Measurements from ENCODE around the gene UXS1. TPM values are rescaled to one million over a fixed set of nuclear protein-coding genes. Genes with fewer than 3 reads are reported as not detected.

Gene UXS1
- total RNA-seq, 2 experiments from 2014 or later: 20.5 to 21.9 TPM

- no peaks in the 10 kb centered on the region for H3K9me3 ChIP-seq (ENCODE audit: low read length)
- intact Hi-C loops (cut with micrococcal nuclease; ENCODE audit: unreplicated experiment): no loop called here
- ChIA-PET POLR2A (no interaction called here), CTCF (ENCODE audit: unreplicated experiment) (no interaction called here)
- no peak for DNase-seq (ENCODE audit: low spot score)
- TF ChIP-seq CTCF (conservative IDR thresholded peaks at IDR 0.05; ENCODE audit: low read length): no peak
- TF ChIP-seq EZH2phosphoT487 (IDR thresholded peaks at IDR 0.05; ENCODE audit: borderline replicate concordance, low read depth, low read length): no peak
- no peaks in the 10 kb centered on the region; the same call in 1 of the 2 replicates for H3K36me3 ChIP-seq (ENCODE audit: insufficient read depth, low read length)
- no peak overlapping the region for H3K4me2 ChIP-seq (ENCODE audit: low read length)
- no peaks in the 10 kb centered on the region for H3K9me2 ChIP-seq (ENCODE audit: insufficient read depth, low read length)
- no peaks in the 10 kb centered on the region for H4K20me1 ChIP-seq (ENCODE audit: insufficient read depth, low read length)
- BruUV-seq (replicated peaks): no TSS peak
- H3K79me2 ChIP-seq (ENCODE audit: insufficient read depth, low read depth, low read length): no peaks in the 10 kb centered on the region
- H2AFZ ChIP-seq (ENCODE audit: low read length): no peak overlapping the region
- H3K27ac ChIP-seq (ENCODE audit: low read depth, low read length, poor library complexity, severe bottlenecking): no peak overlapping the region
- H3K4me1 ChIP-seq (ENCODE audit: insufficient read depth, low read length, poor library complexity, severe bottlenecking): no peaks in the 10 kb centered on the region
- no peak overlapping the region for H3K4me3 ChIP-seq (ENCODE audit: low read depth, low read length, poor library complexity, severe bottlenecking)
Observed at GRCh38 chr2:106120432-106120831, 73.7 kb downstream of the UXS1 start.

DNA sequence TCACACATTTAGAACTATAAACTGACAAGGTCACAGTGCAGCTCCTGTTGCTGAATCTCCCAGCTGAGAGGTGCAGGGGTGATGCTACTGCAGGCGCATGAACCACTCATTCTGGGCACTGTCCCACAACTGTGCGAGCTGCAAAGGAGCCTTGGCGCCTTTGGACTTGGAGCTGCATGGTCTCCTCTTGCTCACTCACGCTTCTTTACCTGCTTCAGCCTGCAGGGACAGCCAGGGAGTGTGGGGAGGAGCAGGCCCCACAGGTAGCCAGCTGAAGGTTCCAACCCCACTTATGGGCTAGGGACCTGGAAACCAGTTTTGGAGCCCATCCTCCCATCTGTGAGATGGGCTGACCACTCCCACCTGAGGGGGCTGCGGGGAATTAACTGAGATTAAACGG is 75.0 kb downstream of the UXS1 start:
- Histone ChIP-seq H3K9me3 (ENCODE audit: low read length) (no peaks in the 10 kb centered on the region), H3K4me1 (ENCODE audit: insufficient read depth, low read length, poor library complexity, severe bottlenecking) (no peaks in the 10 kb centered on the region), H4K20me1 (ENCODE audit: insufficient read depth, low read length) (no peaks in the 10 kb centered on the region), H3K9me2 (ENCODE audit: insufficient read depth, low read length) (no peaks in the 10 kb centered on the region), H3K36me3 (ENCODE audit: insufficient read depth, low read length) (no peaks in the 10 kb centered on the region), H3K4me2 (ENCODE audit: low read length) (no peak overlapping the region), H3K4me3 (ENCODE audit: low read depth, low read length, poor library complexity, severe bottlenecking) (no peak overlapping the region), H3K27ac (ENCODE audit: low read depth, low read length, poor library complexity, severe bottlenecking) (no peak overlapping the region), H3K79me2 (ENCODE audit: insufficient read depth, low read depth, low read length) (no peaks in the 10 kb centered on the region), H2AFZ (ENCODE audit: low read length) (no peak overlapping the region)
- CTCF ChIA-PET (ENCODE audit: unreplicated experiment): no interaction called here
- BruUV-seq (replicated peaks): no TSS peak
- intact Hi-C loops (cut with micrococcal nuclease; ENCODE audit: unreplicated experiment): no loop called here
- DNase-seq (ENCODE audit: low spot score): no peak
- no peak for TF ChIP-seq CTCF (conservative IDR thresholded peaks at IDR 0.05; ENCODE audit: low read length)
- no peak for TF ChIP-seq EZH2phosphoT487 (IDR thresholded peaks at IDR 0.05; ENCODE audit: borderline replicate concordance, low read depth, low read length)
- POLR2A ChIA-PET: interaction anchor here (0.6 kb wide), 1 partner anchor 435 kb away, joined by 3 read pairs; no protein-coding TSS in a partner anchor

DNA sequence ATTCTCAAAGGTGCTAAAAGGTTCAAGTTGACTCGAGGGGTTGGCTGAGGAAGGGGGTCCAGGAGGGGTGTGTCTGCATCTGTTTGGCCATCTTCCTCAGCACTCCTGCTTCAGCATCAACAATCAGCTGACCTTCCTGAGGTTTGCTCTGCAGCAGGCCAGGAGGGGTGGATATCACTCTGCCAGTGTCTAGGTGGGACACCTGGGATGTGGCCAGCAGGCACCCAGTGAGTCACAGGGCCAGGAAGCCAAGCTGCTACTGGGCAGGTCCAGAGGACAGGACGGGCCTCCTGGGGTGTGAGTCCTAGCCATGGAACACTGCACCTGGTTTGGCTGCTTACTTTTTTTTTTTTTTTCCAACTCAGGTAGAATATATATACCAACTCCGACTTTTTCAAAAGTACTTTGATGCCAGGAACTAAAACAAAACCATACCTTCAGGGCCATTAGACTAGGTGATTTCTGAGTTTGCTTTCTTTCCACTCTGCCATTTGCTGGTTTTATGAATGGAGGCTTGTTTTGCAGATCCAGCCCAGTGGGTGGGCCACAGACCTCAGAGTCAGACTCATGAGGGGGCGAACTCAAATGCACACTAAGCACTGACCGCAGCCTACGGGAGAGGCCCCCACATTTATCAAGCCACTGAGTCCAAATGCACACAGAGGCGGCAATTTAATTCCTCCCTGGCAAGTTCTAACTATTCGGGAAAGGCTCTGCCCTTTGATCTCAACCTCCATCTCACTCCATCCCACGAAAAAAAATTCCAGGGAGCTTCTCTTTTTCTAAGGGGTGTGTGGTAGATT is 76.0 kb downstream of the UXS1 start:
- no peak overlapping the region for H3K4me2 ChIP-seq (ENCODE audit: low read length)

More for the DNA sequence above, 76.0 kb downstream of the UXS1 start:
- no peaks in the 10 kb centered on the region for H4K20me1 ChIP-seq (ENCODE audit: insufficient read depth, low read length)
- intact Hi-C loops (cut with micrococcal nuclease; ENCODE audit: unreplicated experiment): no loop called here
- ChIA-PET POLR2A (interaction anchor here (0.6 kb wide), 1 partner anchor 434 kb away, joined by 3 read pairs; no protein-coding TSS in a partner anchor), CTCF (ENCODE audit: unreplicated experiment) (no interaction called here)
- H3K4me3 ChIP-seq (ENCODE audit: low read depth, low read length, poor library complexity, severe bottlenecking): no peak overlapping the region
- no peaks in the 10 kb centered on the region for H3K79me2 ChIP-seq (ENCODE audit: insufficient read depth, low read depth, low read length)
- H3K27ac ChIP-seq (ENCODE audit: low read depth, low read length, poor library complexity, severe bottlenecking): no peak overlapping the region
- TF ChIP-seq CTCF (conservative IDR thresholded peaks at IDR 0.05; ENCODE audit: low read length) (no peak), EZH2phosphoT487 (IDR thresholded peaks at IDR 0.05; ENCODE audit: borderline replicate concordance, low read depth, low read length) (no peak)
- H3K9me2 ChIP-seq (ENCODE audit: insufficient read depth, low read length): no peaks in the 10 kb centered on the region
- no TSS peak for BruUV-seq (replicated peaks)
- no peak overlapping the region for H2AFZ ChIP-seq (ENCODE audit: low read length)
- no peak for DNase-seq (ENCODE audit: low spot score)
- H3K9me3 ChIP-seq (ENCODE audit: low read length): no peaks in the 10 kb centered on the region
- no peaks in the 10 kb centered on the region for H3K36me3 ChIP-seq (ENCODE audit: insufficient read depth, low read length)
- no peaks in the 10 kb centered on the region for H3K4me1 ChIP-seq (ENCODE audit: insufficient read depth, low read length, poor library complexity, severe bottlenecking)
